Stimulated activated CD8-positive, alpha-beta memory T cell treated with anti-CD3 and anti-CD28 coated beads, Interleukin-4, amount 100 ng/mL, for 1 hour (primary cell): ENCODE results near the gene IGSF23.

Source experiments
- DNase-seq, 2 donors: peaks; one replicate each; pipeline ENCODE4 v3.0.0-alpha.2; 2020; ENCODE audit warnings: low read depth in 2 of 2, low spot score in 1 of 2

IGSF23 gene, protein sequence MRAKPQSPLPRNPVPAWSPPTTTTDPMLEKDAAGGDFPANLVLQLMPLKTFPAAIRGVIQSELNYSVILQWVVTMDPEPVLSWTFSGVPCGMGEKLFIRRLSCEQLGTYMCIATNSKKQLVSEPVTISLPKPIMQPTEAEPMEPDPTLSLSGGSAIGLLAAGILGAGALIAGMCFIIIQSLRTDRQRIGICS

GRCh38 chr19:44613295-44614178, at the start of gene IGSF23:
Gene IGSF23, plus strand, starts transcription at chr19:44613563. Its CDS starts 83 bp downstream, at chr19:44613646.
- no peak for DNase-seq

- no peak for DNase-seq
These were observed 46.4 kb upstream of the IGSF23 start for GRCh38 chr19:44566984-44567383.

GRCh38 chr19:44567745-44568144, 45.6 kb upstream of the IGSF23 start:
- no peak for DNase-seq

GRCh38 chr19:44570603-44570983, 42.8 kb upstream of the IGSF23 start:
- DNase-seq: no peak

DNA sequence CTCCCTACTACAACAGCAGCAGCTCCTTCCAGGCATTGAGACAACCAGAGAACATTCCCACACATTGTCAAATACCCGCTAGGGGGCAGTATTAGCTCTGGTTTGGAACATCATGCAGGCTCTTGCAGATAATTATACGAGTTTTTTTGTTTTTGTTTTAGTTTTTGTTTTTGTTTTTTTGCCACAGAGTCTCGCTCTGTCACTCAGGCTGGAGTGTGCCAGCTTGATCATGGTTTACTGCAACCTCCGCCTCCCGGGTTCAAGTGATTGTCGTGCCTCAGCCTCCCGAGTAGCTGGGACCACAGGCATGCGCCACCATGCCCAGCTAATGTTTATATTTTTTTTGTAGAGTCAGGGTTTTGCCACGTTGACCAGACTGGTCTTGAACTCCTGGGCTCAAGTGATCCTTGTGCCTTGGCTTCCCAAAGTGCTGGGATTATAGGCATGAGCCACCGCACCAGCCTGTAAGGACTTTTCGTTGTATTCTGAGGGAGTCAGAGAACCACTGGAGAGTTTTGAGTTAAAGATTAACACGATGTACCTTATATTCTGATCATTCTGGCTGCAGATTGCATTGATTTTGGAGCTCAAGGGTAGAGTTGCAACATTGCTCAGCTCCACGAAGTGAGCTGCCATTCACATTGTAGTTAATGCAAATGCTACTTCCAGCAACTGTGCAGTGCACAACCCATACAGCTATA, 42.2 kb upstream of the IGSF23 start:
- DNase-seq: peak in 1 of 2 donors; percentile 19

DNA sequence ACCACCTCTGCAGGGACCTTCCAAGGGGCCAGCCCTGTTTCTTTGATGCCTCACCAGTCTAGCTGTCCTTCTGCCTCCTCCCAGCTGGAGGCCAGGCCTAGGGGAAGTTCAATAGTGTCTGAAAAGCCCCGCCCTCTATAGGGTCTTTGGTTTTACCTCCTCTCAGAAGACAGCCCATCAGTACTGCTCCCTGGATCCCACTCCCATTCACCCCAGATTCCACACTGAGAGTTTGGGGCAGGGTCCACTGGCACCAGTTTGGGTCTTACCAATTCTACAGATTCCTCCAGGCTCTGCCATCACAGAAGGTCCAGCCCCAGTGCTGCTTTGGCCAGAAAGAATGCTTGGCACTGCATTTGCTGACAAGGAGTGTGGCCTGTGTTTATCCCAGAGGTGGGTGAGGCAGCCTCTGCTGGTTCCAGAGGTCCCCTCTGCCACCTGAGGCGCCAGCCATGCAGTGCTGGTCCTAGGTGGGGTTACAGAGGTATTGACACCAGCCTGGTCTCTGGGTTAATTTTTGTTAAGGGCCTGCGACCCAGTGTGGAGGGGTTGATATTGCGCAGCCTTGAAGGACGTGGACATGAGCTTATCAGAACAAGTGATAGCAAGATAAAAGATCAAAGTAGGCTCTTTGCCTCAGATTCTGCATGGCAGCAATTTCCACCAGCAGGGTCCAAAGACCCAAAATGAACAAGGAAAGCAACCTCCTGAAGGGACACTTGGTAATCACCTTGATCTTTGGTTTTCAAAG, 41.4 kb upstream of the IGSF23 start:
- DNase-seq: no peak

DNA sequence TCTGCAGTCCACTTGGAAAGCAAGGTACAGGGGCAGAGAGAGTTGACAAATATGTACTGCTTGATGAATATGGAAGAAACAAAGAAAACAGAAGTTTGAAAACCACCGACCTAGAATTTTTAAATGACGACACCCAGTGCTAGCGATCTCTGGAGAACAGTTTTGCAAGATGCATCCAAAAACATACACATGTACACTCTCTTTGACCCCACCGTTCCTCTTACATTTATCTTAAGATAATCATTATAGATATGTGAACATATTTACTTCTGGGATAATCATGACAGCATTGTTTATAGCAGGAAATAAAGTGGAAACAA, 40.8 kb upstream of the IGSF23 start:
- DNase-seq: no peak

GRCh38 chr19:44573183-44573582, 40.2 kb upstream of the IGSF23 start:
- no peak for DNase-seq

DNA sequence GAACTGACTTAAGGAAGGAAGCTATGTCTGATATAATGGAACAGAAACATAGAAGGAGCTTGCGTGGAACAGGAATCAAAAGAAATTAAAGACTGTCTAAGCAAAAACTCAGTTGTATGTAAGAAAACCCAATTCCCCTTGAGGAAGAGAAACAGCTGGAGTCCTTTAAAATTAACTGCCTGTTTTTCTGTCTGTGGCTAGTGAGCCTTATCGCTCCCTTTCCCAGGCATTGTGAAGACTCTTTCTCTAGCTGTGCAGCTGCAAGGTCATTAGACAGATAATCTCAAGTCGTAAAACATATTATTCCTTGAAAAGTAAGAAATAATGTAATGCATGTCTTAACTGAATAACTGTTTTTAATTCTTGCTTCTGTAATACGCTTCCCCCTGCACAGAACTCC, 39.7 kb upstream of the IGSF23 start:
- no peak for DNase-seq

- DNase-seq: no peak
These were observed 39.0 kb upstream of the IGSF23 start for GRCh38 chr19:44574186-44574950.

- no peak for DNase-seq
These were observed 38.2 kb upstream of the IGSF23 start for GRCh38 chr19:44575116-44575700.

GRCh38 chr19:44576843-44577565, 36.4 kb upstream of the IGSF23 start:
- no peak for DNase-seq

GRCh38 chr19:44577566-44577874, 35.8 kb upstream of the IGSF23 start:
- DNase-seq: no peak

DNA sequence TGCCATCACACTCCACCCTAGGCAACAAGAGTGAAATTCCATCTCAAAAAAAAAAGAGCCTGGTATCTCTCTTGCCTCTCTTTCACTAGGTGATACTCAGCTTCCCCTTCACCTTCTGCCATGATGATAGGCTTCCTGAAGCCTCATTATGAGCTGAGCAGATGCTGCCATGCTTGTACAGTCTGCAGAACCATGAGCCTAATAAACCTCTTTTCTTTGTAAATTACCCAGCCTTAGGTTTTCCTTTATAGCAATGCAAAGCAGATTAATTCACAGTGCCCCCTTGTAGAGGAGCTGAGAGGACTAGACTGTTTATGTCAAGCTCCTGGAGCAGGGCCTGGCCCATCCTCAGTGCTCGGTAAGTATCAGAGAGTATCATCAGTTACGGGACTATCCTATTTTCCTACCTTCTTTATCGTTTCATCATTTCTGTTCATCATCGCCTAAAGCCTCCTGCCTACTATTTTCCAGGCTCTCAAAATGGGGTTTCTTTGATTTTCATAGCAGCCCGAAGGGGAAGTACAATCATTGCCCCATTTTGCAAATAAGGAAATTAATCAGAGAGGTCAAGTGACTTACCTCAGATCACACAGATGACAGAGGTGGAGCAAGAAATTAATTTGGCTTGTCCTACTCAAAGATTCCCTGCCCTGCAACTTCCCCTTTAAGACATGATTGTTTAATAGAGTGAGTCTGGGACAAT, 33.5 kb upstream of the IGSF23 start:
- no peak for DNase-seq

DNA sequence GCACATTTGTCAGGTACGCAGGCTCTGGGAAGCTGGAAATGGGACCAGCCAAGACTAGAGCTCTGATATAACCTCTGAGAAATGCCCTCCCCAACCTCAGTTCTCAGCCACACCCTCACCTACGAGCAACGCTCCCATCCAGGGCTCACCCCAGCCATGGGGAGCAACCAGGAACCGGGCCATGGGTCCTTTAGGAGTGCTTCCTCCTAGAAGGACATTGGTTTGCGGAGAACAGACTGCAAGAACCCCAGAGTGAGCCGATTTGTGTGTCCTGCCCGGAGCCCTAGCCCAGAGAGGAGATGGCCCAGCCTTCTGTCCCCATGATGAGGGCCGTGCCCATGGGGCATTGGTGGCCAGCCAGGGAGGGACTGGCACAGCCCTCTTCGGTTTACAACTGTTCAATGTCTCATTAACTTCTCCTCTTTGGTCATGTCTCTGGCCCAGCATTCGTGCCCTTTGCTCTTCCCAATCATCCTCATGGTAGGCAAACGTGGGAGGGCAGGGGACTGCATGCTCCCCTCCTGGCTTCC, 32.9 kb upstream of the IGSF23 start:
- DNase-seq: no peak

- DNase-seq: no peak
These were observed 32.1 kb upstream of the IGSF23 start for GRCh38 chr19:44581288-44581687.

DNA sequence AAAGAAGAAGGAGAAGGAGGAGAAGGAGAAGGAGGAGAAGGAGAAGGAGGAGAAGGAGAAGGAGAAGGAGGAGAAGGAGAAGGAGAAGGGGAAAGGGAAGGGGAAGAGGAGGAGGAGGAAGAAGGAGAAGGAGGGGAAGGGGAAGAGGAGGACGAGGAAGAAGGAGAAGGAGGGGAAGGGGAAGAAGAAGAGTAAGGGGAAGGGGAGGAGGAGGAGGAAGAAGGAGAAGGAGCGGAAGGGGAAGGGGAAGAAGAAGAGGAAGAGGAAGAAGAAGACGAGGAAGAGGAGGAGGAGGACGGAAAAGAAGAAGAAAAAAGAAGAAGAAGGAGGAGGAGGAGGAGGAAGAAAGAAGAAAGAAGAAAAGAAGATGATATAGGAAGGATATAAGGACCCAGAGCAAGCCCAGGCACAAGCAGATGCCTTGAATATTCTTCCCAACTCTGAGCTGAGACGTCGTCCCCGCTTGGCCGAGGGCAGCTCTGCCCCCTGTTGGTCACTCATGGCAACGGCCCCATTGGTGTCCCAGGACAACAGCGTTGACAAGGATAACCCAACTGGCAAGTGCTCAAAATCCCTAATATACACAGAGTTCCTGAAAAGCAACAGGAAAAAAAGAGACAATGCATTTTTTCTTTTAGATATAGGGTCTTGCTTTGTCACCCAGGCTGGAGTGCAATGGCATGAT, 30.6 kb upstream of the IGSF23 start:
- DNase-seq: no peak

DNA sequence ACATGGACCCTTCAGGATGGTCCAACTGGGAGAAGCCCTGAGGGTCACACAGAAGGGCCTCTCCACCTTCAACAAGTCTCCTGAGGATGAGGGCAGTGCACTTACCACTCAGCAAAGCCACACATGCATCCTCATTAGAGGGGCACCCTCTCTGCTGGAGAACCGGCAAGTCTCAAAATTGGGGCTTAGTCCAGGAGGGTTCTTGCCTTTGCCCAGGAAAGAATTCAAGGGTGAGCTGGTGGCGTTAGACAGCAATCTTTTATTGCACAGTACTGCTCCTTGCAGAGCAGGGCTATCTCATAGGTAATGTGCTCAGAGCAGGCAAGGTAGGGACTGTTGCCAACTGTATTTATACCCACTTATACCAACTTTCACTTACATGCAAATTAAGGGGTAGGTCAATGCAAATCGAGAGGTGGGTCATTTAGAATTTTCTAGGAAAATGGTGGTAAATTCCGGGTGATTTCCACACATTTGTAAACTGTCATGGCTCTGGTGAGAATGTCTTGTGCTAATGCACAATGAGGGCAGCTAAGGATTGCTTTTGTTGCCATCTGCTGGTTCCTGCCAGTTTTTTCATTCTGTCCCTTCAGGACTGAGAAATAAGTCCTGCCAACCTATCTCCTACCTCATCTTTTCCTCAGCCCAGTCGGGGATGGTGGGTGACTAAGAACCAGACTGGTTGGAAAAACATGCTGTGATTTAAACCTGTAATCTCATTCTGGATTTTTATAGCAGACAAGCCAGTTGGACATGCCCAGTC, 27.8 kb upstream of the IGSF23 start:
- no peak for DNase-seq
